ENCODE measurements around the gene SLC66A2.

DNA sequence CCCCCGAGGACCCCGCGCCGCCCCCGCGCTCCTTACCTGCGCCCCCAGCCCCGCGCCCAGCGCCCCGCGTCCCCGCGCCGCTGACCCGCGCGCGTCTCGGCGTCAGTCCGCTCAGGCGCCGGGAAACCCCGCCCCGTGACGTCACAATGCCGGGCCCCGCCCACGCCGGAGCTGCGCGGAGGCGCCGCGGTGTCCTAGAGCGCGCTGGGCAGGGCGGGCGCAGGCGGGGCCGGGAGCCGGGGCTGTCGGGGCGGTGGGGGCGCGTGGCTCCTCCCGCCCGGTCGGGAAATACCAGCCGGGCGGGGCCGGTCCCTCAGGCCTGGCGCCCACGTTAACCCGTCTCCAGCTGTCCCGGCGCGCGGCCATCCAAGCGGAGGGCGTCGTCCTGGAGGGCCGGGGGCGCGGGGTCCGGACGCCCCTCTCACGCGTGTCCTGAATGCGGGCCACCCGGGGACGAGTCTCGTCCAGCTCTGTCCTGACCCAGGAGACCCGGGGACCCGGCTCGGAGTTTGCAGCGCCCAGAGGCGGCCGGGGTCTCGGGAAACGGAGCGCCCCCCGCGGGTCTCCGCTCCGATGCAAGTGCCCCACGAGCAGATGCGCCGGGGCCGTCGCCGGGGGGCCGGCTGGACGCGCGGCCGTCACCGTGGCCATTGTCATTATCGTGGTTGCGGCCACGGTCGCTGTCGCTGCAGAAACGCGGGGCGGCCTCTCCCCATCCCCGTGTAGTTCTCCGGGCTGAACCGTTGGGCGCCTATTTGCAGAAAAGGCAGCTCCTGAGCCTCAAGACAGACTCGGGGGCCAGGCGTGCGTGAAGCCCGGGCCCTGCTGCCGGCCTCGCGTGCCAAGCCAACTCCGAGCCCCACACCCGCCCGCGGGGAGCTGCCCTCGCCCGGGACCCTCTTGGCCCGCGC is at the start of gene SLC66A2:
- TF ChIP-seq SMC3 (IDR thresholded peaks at IDR 0.05; ENCODE audit: borderline replicate concordance, low read length): no peak
- no peak for TF ChIP-seq FOXM1 (IDR thresholded peaks at IDR 0.05; ENCODE audit: low read depth, low read length)
- peak; percentile 90 for TF ChIP-seq DPF2 (IDR thresholded peaks at IDR 0.05)
- no peak for TF ChIP-seq HDAC2 (IDR thresholded peaks at IDR 0.05)

All from GM12878 (cell line).